Ramos (cell line): ENCODE measurements around the gene FRAS1.

Source experiments
- in situ Hi-C: fragments of 300-500 bp; cut with MboI; formaldehyde crosslinking; loops from one replicate; pipeline ENCODE4 v1.14.3; 2022; ENCODE audit warnings: low sequenced_read_pairs; ENCODE audit not compliant: unreplicated experiment

The FRAS1 gene

GRCh38 chr4:78557841-78558240, 500.7 kb downstream of the FRAS1 start:
- in situ Hi-C loops = no loop called here

GRCh38 chr4:78558410-78558809, 501.3 kb downstream of the FRAS1 start:
- in situ Hi-C loops = no loop called here

DNA sequence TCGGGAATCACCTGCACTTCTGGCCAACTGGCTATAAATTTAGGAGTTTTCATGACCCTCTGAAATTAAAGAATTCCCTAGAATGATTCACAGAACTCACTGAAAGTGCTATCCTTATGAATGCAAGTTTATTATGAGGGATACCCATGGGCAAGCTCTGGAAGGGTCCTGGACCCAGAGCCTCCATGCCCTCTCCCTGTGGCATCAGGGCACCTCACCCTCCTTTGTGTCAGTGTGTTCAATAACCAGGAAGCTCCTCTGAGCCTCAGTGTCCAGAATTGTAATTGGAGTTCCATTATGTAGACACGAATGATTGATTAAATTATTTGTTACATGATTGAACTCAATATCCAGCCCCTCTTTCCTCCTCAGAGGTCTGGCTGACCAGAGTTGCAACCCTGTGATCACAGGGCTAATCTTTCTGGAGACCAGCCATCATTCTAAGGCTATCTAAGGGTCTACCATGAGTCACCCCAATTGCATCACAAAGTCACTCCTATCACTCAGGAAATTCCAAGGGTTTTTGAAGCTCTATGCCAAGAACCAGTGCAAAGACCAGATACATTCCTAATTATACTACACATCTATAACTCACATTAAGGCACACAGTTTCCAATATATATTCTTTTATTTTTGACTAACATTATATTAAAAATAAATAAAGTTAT, 503.3 kb downstream of the FRAS1 start:
- in situ Hi-C loops = no loop called here

DNA sequence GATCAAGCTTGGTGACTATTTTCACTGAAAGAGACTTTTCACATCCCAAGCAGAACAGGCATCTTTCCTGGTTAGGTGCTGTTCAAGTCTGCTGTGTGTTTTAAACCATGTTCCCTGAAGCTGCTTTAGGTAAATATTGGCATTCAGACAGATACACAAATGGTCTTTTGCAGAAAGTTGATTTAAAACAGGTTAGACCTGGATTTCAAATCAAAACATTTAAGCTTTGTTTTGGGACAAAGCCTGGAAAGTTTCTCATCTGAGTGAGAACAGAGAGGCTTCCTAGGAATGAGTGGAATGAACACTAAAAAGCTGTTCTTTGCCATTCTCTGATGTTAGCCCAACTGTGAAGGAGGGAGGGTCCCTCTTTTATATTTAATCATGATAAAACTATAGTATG, 504.6 kb downstream of the FRAS1 start:
- in situ Hi-C loops = no loop called here

DNA sequence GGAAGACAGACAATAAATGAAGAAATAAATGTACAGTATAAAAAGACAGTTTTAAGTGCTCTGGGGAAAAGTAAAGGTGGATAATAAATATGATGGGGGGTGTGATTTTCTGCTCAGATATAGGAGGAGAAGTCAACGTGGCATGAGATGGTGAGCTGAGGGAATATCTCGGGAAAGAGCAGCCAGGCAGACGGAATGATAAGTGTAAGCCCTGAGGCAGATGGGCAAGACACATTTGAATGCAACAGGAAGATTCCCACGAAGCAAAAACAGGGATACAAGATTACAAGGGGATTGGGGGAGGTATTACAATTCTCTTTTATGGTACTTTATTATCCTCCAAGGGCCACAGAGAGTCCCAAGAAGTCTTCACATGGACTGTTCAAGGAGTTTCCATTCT, 505.6 kb downstream of the FRAS1 start:
- in situ Hi-C loops = no loop called here

GRCh38 chr4:78565971-78566372, 508.8 kb downstream of the FRAS1 start:
- in situ Hi-C loops = no loop called here

GRCh38 chr4:78566834-78567499, 509.8 kb downstream of the FRAS1 start:
- in situ Hi-C loops = no loop called here

GRCh38 chr4:78567500-78568060, 510.5 kb downstream of the FRAS1 start:
- in situ Hi-C loops = no loop called here

DNA sequence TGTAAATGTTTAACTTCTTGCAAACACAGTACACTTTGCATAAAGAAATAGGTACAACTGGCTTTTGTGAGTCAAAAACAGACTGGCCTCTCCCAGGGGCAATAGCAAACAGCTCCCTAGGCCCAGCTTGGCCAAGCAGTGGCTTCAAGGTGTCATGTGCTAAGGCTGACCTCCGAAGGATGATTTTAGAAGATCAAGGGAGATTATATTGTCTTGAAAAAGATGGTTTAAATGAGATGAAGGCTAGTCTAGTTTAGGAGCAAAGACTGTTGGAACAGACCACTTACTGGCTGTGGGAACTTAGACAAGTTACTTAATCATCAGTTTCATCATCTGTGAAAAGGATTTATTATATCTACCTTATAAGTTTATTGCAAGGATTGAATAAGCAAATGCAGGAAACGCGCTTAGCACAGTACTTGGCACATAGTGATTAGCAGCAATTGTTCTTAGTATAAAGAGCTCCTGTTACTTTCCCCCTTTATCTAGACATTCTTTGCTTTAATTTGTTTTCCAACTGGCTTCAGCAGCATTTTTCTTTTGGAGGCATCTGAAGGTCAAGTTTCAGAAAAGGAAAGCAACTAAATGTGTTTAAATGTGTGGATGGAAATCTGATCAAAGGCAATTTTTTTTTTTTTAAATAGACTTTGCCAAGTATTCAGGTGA, 511.6 kb downstream of the FRAS1 start:
- in situ Hi-C loops = no loop called here

- in situ Hi-C loops = no loop called here
These were observed 512.2 kb downstream of the FRAS1 start for GRCh38 chr4:78569306-78569821.

DNA sequence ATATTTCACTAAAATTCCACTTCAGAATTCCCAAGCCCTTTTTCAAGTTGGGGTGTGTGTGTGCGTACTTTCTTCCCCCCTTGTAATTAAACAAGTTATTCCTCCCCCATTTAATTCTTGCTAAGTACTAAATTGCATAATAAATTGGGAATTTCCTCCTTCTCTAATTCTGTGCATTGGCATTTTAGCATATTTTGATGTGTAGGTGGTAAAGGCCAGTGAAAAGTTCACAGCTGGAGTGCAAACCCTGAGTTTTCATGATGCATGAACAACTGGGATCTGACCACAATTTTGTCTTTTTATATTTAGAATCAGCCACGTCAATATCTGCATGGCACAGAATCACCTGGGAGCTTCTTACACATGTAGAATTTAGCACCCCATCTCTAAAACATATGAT, 513.0 kb downstream of the FRAS1 start:
- in situ Hi-C loops = no loop called here

- in situ Hi-C loops = no loop called here
These were observed 514.7 kb downstream of the FRAS1 start for GRCh38 chr4:78571804-78572203.

DNA sequence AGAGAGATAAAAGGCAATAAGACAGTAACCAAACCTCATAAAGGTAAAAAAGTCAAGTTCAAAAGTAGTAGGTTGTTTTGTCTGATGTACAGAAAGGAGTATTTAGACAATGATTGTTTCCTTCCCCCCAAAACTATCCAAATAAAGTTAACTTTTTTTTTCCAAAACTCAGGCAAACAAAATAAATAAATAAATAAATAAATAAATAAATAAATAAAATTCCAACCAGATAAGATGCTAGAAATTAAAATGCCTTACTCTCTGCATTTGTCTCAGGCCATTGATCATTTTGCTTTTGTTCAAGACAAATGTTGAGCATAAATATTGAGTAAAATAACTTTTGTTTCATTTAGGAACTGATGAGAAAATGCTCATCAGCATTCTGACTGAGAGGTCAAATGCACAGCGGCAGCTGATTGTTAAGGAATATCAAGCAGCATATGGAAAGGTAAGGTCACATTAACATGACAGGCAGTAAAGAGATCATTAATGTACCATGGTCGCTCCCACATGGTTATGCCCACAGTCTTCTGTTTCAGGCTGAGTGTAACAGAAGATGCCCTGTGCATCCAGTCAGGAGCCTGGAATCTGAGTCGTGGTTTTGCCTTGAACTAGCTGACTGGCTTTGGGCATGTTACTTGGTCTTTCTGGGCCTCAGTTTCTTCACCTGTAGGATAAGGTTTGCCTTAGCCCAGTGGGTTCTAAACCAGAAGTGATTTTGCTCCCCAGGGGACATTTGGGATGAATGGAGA, 521.7 kb downstream of the FRAS1 start:
- in situ Hi-C loops = no loop called here

DNA sequence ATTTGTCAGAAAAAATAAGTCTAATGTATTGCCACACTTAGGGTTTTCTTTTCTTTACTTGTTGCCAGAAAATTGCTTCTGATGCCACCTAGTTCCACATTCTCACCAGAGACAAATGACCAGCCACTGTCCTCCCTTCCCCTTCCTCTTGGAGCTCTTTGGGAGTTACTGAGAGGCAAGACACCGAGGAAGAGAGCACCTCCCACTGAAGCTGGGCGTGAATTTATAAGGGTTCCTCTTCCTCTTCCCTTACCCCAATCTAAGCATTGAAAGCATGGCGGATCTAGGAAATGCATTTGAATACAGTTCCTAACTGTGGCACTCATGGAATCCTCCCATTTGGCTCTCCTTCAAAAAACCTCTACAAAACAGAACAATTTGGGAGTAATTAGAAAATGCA, 524.5 kb downstream of the FRAS1 start:
- in situ Hi-C loops = no loop called here

DNA sequence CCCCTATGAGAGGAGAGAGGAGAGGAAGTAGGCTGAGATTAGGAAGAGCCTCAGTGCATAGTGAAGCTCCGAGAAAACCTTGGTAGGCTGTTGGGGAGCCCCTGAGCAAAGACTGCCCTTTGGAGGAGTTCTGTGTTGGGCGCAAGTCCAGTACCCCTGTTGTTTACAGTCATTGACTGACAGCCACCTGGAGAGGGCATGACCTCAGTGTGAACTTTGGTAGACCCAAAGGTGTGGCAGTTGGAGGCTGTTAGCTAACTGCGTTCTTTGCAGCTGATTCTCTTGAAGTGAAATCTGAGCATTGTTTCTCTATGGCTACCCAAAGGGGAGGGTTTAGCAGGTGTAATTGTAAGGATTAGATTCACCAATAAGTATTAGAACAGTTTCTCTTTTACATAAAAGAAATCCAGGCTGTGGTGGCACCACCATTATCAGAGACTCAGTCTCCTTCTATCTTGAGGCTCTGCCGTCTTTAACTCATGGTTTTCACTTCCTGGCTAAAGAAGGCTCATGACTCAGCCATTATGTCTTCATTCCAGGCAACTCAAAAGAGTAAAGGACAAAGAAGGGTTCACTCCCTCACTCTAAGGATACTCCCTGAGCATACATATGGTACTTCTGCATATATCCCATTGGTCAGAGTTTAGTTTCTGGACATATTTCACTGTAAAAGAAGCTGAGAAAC, 527.9 kb downstream of the FRAS1 start:
- in situ Hi-C loops = no loop called here

- in situ Hi-C loops = no loop called here
These were observed 528.5 kb downstream of the FRAS1 start for GRCh38 chr4:78585633-78586032.

- in situ Hi-C loops = no loop called here
These were observed 531.9 kb downstream of the FRAS1 start for GRCh38 chr4:78588894-78589545.

- in situ Hi-C loops = no loop called here
These were observed 534.3 kb downstream of the FRAS1 start for GRCh38 chr4:78591404-78591803.

DNA sequence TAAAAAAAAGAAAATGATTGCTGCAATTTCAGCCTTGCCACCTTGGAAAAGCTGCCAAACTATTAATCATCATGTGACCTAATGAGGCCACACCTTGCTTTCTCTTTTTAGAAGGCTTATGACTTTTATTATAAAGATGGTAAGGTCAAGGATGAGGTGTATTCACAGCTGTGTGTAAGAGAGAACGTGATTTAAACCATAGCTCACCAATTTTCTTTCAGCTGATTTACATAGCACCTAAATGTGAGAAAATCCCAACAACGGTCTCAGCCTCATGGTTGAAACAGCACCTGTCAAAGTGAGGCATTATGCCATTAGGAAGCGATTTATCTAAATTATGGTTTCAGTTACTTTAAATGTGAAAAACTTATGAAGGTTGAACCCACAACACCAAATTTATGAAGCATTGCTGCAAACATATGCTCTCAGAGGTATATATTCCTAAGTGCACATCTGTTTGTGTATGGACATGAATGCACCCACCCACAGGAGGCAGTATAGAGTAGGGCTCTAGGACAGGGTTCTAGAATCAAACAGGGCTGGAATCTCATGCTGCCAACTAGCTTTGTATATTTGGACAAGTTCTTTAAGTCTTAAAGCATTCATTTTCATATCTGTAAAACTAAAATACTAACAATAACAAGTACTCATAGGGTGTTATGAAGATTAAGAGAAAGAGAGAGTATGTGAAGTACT, 535.1 kb downstream of the FRAS1 start:
- in situ Hi-C loops = no loop called here
